SJCRH30 (cell line): ENCODE results near the gene MORC1. TPM values are rescaled to one million over a fixed set of nuclear protein-coding genes. Genes with fewer than 3 reads are reported as not detected.
"Not testable (repeated sequence)": the region's sequence is repeated elsewhere in the genome, so short reads cannot be mapped to it uniquely, and the experiment has no call there.

Source experiments
- DNase-seq, 2 experiments: peaks; one replicate each; pipeline ENCODE4 v3.0.0-alpha.2; 2015 to 2020
- H3K27ac ChIP-seq: fragments of 250-450 bp; sonication (Bioruptor Pico); 2 replicates; pipeline ENCODE4 v1.5.1; 2020; ENCODE audit warnings: mild to moderate bottlenecking, moderate library complexity
- H3K27me3 ChIP-seq: fragments of 250-450 bp; sonication (Bioruptor Pico); 2 replicates; pipeline ENCODE4 v1.5.1; 2020; ENCODE audit warnings: mild to moderate bottlenecking, moderate library complexity
- H3K36me3 ChIP-seq: fragments of 250-450 bp; sonication (Bioruptor Pico); 2 replicates; pipeline ENCODE4 v1.5.1; 2020; ENCODE audit warnings: mild to moderate bottlenecking, moderate library complexity
- H3K4me1 ChIP-seq: fragments of 250-450 bp; sonication (Bioruptor Pico); 2 replicates; pipeline ENCODE4 v1.5.1; 2020; ENCODE audit warnings: mild to moderate bottlenecking, moderate library complexity
- H3K4me3 ChIP-seq: fragments of 250-450 bp; sonication (Bioruptor Pico); 2 replicates; pipeline ENCODE4 v1.5.1; 2020; ENCODE audit warnings: mild to moderate bottlenecking, moderate library complexity
- H3K9me3 ChIP-seq: fragments of 250-450 bp; sonication (Bioruptor Pico); replicated peaks from 2 replicates; pipeline ENCODE4 v1.5.1; 2020; ENCODE audit warnings: mild to moderate bottlenecking, moderate library complexity
- total RNA-seq: library from RNA; depleted of rRNA; stranded (reverse); fragments of >200 nt; shearing (Covaris generic); gene quantifications from 2 replicates; pipeline ENCODE4 v1.2.3, GENCODE V29; 2014; rRNA removed

Gene MORC1, protein sequence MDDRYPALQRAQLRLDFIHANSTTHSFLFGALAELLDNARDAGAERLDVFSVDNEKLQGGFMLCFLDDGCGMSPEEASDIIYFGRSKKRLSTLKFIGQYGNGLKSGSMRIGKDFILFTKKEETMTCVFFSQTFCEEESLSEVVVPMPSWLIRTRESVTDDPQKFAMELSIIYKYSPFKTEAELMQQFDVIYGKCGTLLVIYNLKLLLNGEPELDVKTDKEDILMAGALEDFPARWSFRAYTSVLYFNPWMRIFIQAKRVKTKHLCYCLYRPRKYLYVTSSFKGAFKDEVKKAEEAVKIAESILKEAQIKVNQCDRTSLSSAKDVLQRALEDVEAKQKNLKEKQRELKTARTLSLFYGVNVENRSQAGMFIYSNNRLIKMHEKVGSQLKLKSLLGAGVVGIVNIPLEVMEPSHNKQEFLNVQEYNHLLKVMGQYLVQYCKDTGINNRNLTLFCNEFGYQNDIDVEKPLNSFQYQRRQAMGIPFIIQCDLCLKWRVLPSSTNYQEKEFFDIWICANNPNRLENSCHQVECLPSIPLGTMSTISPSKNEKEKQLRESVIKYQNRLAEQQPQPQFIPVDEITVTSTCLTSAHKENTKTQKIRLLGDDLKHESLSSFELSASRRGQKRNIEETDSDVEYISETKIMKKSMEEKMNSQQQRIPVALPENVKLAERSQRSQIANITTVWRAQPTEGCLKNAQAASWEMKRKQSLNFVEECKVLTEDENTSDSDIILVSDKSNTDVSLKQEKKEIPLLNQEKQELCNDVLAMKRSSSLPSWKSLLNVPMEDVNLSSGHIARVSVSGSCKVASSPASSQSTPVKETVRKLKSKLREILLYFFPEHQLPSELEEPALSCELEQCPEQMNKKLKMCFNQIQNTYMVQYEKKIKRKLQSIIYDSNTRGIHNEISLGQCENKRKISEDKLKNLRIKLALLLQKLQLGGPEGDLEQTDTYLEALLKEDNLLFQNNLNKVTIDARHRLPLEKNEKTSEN
- not detected in 2 replicates for total RNA-seq

DNA sequence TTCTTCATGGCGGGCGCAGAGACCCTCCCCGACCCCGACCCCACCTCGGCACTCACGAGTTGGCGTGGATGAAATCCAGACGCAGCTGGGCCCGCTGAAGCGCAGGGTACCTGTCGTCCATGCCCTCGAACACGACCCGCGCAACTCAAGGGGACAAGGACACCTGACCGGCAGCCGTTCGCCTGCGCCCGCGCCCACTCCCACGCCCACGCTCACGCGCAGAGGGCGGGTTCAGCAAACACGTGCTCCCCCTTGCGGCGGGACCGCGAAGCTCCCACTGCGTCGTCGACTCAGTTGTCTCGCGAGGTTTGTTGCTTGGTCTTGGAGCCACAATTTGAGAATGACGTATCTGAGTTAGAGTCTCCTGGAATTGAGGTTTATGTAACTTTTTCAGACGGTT is at the start of gene MORC1:
TSS of gene MORC1 (minus strand) at position 196 of the 400 bp plus-strand sequence. CDS start at position 121, 75 bp downstream.
- H3K27me3 ChIP-seq, result no peaks in the 10 kb centered on the region
- no peak for DNase-seq
- no peaks in the 10 kb centered on the region for H3K36me3 ChIP-seq
- no peak within 1 kb of the TSS for H3K27ac ChIP-seq
- no peaks in the 10 kb centered on the region for H3K4me1 ChIP-seq
- H3K9me3 ChIP-seq, result no peaks in the 10 kb centered on the region
- H3K4me3 ChIP-seq, result no peak within 1 kb of the TSS

DNA sequence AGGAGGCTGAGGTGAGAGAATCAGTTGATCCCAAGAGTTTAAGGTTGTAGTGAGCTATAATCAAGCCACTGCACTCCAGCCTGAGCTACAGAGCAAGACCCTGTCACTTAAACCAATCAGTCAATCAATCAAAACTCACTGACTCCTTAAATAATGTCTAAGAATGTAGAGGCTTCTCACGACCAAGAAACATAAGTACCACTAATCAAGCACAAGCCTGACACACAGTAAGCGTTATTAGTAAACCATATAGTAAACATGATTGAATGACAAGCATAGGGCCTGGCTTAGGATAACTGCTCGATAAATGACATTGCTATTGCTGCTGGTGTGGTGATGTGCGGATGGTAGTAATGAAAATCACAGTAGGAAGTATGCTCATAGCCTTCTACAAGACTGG is 48.0 kb upstream of the MORC1 start:
- Histone ChIP-seq H3K9me3 (no peaks in the 10 kb centered on the region), H3K4me1 (no peaks in the 10 kb centered on the region), H3K27me3 (no peaks in the 10 kb centered on the region), H3K27ac (no peak overlapping the region), H3K4me3 (no peak overlapping the region), H3K36me3 (no peaks in the 10 kb centered on the region)
- no peak for DNase-seq

DNA sequence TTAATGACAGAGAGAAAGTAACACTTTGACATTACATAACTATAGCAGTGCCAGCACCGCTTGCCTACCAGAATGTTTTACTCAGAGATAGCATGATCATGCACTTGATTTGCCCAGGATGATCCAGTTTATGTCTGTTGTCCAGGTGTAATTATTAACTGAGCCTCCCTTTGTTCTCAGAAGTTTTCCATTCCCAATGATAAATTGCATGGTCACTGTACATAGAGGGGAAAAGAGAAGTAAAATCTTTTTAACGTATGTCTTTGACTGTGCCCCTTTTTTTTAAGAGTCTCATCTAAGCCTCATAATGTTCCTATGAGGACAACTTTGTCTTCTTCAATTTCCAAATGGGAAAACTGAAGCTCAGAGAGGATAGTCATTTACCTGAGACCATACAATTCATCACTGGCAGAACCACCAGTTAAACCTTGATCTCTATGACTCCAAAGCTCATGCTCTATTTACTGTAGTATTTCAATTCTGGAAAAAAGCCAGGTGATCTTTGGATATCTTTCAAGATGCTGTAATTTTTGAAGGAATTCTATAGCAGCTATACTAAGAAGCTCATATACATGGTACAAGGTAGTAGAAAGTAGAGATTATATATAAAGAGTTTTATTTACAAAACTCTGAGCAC is 43.7 kb upstream of the MORC1 start:
- Histone ChIP-seq H3K27me3 (no peaks in the 10 kb centered on the region), H3K36me3 (no peaks in the 10 kb centered on the region), H3K4me1 (no peaks in the 10 kb centered on the region), H3K27ac (no peak overlapping the region), H3K9me3 (no peaks in the 10 kb centered on the region), H3K4me3 (no peak overlapping the region)
- DNase-seq, result no peak

DNA sequence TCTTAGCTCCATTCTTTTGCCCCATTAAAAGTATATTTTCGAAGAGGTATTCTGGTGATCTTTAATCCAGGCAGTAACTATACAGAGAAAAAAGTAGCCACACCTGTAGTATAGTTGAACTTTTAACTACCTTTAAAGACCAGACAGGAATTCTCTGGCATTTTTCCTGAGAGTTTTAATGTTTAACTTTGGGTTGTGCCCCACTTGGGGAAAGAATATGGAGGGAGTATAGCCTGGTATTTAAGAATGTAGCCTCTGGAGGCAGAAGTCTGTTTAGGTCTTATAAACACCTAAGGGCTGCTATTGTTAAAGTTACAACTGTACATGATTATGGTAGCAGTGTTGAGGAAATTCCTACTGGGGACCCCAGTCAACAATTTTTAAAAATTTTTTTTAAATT is 37.9 kb upstream of the MORC1 start:
- no peaks in the 10 kb centered on the region for H3K9me3 ChIP-seq
- H3K4me1 ChIP-seq, result no peaks in the 10 kb centered on the region
- no peaks in the 10 kb centered on the region for H3K36me3 ChIP-seq
- no peak for DNase-seq
- H3K4me3 ChIP-seq, result no peak overlapping the region
- H3K27ac ChIP-seq, result no peak overlapping the region
- no peaks in the 10 kb centered on the region for H3K27me3 ChIP-seq

DNA sequence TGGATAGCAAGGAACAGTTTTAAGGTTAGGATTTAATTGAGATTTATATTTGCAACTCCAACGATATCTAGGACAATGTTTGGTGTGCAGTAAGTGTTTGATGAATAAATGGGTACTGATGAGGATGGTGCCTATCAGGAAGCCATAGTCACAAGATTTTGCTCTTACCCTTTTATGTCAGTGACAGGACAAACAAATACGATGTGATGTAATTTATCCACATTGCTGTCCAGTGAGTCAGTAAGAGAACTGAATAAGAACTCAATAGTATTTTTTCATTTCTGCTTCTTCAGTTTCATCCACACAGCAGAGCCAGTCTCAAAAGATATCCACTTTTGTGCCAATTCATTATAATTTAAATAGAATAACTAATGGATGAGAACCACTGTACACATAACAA is 37.0 kb upstream of the MORC1 start:
- Histone ChIP-seq H3K36me3 (no peaks in the 10 kb centered on the region), H3K27me3 (no peaks in the 10 kb centered on the region), H3K27ac (no peak overlapping the region), H3K9me3 (no peaks in the 10 kb centered on the region), H3K4me1 (no peaks in the 10 kb centered on the region), H3K4me3 (no peak overlapping the region)
- DNase-seq, result no peak

DNA sequence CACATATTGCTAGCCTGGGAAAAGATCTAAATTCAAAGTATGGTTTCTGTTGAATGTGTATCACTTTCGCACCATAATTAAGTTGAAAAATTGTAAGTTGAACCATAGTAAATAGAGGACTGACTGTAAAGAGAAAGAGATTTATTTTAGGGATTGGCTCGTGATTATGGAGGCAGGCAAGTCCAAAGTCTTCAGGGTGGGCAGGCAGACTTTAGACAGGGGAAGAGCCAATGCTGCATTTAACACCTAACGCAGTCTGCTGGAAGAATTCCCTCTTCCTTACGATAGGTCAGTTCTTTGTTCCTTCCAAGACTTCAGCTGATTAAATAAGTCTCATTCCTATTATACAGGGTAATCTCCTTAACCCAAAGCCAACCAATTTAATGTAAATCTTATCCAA is 34.4 kb upstream of the MORC1 start:
- Histone ChIP-seq H3K27ac (no peak overlapping the region), H3K9me3 (no peaks in the 10 kb centered on the region), H3K36me3 (no peaks in the 10 kb centered on the region), H3K27me3 (no peaks in the 10 kb centered on the region), H3K4me1 (no peaks in the 10 kb centered on the region), H3K4me3 (no peak overlapping the region)
- DNase-seq, result no peak

DNA sequence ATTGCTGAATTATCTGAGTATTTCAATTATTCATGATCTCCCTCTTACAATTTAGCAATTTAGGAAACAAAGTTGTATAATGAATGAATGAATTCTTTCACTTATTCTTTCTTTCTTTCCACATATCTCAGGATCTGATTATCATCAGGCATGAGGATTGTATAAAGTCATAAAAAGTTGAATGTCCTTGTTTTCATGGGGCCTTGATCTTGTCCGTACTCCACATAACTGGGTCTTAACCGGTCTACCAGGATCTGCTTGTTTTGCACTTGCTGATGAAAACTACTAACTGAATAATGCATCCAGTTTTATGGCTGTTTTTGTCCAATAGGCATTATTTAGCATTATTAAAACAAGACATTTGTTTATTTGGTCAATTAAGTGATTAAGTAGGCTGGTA is 31.1 kb upstream of the MORC1 start:
- Histone ChIP-seq H3K4me3 (no peak overlapping the region), H3K36me3 (no peaks in the 10 kb centered on the region), H3K9me3 (no peaks in the 10 kb centered on the region), H3K27me3 (no peaks in the 10 kb centered on the region), H3K27ac (no peak overlapping the region), H3K4me1 (no peaks in the 10 kb centered on the region)
- no peak for DNase-seq

DNA sequence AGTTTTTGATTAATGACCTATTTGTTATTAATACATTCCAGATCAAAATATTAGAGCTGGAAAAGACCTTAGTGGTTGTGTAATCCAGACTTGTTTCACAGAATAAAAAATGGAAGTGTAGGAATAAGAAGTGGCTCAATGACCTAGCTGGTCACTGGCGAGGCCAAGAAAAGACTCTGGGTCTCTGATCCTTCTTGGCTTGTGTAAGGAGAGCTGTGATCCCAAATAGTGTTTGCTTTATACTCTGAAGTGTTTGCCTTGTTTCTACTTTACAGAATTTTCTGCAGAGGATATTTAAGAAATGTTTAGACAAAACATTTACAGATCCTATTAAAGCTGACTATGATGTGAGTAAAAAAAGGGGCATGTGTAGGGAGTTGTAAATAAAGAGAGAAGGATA is 25.7 kb upstream of the MORC1 start:
- DNase-seq, result no peak
- Histone ChIP-seq H3K36me3 (no peaks in the 10 kb centered on the region), H3K27me3 (no peaks in the 10 kb centered on the region), H3K4me1 (no peaks in the 10 kb centered on the region), H3K27ac (no peak overlapping the region), H3K4me3 (no peak overlapping the region), H3K9me3 (no peaks in the 10 kb centered on the region)

DNA sequence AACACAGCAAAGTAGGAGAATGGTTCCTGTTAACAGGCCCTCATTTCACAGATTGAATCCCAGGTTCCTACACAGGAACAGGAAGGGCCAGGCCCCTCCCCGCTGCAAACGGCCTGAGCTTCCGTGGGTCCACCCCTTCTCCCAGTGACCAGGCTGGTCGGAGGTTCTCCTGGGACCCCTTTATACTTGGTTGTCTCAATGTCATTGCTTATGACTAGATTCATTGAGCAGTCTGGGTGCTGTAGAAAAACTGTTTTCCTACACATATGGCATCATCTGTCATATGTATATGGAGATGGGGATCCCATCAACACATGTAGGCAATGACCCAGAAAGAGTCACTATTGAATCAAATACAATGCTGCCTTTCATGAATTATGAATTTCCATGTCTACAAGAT is 22.4 kb upstream of the MORC1 start:
- H3K4me3 ChIP-seq, result no peak overlapping the region
- no peaks in the 10 kb centered on the region for H3K36me3 ChIP-seq
- no peaks in the 10 kb centered on the region for H3K9me3 ChIP-seq
- no peaks in the 10 kb centered on the region for H3K4me1 ChIP-seq
- no peak for DNase-seq
- H3K27ac ChIP-seq, result no peak overlapping the region
- no peaks in the 10 kb centered on the region for H3K27me3 ChIP-seq

DNA sequence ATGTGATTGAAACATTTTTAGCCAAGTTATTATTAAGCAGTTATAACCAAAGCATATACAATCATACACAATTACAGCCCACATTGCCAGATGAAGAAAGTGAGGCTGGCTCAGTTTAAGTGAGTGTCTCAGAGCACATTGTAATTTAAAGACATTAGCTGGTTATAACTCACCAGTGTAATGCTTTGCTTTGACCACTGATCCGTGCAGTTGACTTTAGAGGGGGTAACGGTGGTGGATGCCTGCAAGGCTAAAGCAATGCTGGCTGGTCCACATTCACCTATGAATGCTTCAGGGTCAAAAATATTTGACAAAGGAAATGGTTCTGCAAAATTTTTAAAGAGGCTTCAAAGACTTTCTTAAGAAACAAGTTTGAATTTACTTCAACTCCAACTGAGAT is 19.8 kb upstream of the MORC1 start:
- H3K4me1 ChIP-seq, result no peaks in the 10 kb centered on the region
- no peaks in the 10 kb centered on the region for H3K36me3 ChIP-seq
- DNase-seq, result no peak

DNA sequence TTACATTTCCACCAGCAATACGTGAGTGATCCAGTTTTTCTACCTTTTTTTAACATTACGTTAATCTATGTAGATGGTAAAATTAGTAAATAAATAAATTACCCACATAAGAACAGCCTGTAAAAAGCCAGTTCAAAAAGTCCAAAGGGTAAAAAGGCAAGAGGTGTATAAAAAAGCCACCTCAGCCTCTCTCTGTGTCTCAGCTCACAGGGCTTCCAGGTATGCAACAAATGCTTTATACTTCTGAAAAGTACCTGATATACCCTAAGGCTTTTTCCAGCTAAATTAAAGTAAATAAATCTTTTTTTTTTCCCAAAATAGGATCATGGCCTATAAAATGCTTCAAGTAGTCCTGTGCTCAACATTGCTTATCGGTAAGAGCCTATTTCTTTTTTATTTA is 18.6 kb upstream of the MORC1 start, which contains the start of gene C3orf85:
TSS of gene C3orf85 (plus strand) at position 197 of the 400 bp plus-strand sequence. CDS start at position 326, 129 bp downstream.
- no peaks in the 10 kb centered on the region for H3K9me3 ChIP-seq
- no peak within 1 kb of the TSS for H3K4me3 ChIP-seq
- no peaks in the 10 kb centered on the region for H3K27me3 ChIP-seq
- no peaks in the 10 kb centered on the region for H3K4me1 ChIP-seq
- no peak within 1 kb of the TSS for H3K27ac ChIP-seq
- H3K36me3 ChIP-seq, result no peaks in the 10 kb centered on the region
- DNase-seq, result no peak

More for the DNA sequence above, 19.8 kb upstream of the MORC1 start:
- Histone ChIP-seq H3K4me3 (no peak overlapping the region), H3K27me3 (no peaks in the 10 kb centered on the region), H3K9me3 (no peaks in the 10 kb centered on the region), H3K27ac (no peak overlapping the region)

DNA sequence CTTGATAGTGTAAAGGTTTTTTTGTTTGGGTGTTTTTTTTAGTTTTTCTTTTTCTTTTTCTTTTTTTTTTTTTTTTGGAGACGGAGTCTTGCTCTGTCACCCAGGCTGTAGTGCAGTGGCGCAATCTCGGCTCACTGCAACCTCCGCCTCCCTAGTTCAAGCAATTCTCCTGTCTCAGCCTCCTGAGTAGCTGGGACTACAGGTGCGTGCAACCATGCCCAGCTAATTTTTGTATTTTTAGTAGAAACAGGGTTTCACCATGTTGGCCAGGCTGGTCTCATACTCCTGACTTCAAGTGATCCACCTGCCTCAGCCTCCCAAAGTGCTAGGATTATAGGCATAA is 15.5 kb upstream of the MORC1 start:
- not testable (repeated sequence) for H3K9me3 ChIP-seq, H3K36me3 ChIP-seq, H3K27ac ChIP-seq, DNase-seq, H3K27me3 ChIP-seq, H3K4me3 ChIP-seq, H3K4me1 ChIP-seq

DNA sequence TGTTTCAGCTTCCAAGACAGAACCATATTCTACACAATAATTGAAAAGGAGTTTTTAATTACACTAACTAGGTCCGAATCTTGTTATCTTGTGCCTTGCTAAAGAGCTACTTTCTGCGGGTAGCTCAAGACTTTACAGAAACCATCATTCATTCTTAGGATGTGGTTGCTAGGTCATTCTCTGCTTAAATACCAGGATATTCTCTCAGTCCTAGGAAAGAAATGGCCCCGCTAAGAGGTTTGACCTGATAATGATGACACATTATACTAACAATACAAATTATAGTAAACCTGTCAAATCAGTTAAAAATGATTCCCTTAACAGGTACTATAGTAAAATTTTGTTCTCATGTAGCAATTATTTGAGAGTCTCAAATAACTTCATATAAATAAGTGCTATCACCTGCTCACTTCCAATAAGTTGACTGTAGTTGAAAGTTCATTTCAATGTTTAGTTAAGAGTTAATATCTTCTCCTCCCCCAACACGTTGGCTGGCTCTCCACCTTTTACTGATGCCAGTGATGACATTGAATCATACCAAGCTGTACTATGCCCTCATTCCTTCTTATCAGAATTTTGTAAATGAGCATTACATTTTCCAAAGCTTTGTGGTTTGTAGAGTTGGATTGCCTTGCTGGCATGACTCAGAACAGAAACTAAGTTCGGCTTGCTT is 15.0 kb upstream of the MORC1 start:
- DNase-seq, result no peak
- no peaks in the 10 kb centered on the region for H3K9me3 ChIP-seq
- no peaks in the 10 kb centered on the region for H3K27me3 ChIP-seq
- no peaks in the 10 kb centered on the region for H3K4me1 ChIP-seq
- no peak overlapping the region for H3K27ac ChIP-seq
- no peaks in the 10 kb centered on the region for H3K36me3 ChIP-seq
- no peak overlapping the region for H3K4me3 ChIP-seq

DNA sequence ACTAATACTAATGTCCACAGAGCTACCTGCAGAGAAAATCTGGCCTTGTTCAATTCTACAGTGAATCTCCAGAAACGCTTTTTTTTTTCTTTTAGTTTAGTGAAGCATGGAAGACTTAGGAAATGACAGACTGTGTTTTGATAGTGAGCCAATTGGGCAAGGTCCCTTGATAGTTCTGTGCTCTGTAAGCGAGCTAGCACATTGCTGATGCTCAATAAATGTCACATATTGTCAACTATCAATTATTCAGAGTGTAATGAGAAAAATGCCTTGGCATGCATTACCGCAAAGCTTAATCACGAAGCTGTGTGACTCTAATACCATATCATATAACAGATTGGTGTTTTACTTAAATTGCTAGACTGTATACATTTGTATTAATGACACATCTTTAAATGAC is 13.3 kb upstream of the MORC1 start:
- no peaks in the 10 kb centered on the region for H3K27me3 ChIP-seq
- H3K27ac ChIP-seq, result no peak overlapping the region
- H3K4me3 ChIP-seq, result no peak overlapping the region
- no peak for DNase-seq
- no peaks in the 10 kb centered on the region for H3K9me3 ChIP-seq
- no peaks in the 10 kb centered on the region for H3K36me3 ChIP-seq
- H3K4me1 ChIP-seq, result no peaks in the 10 kb centered on the region
